ENCODE measurements around the gene APOBEC4.

DNA sequence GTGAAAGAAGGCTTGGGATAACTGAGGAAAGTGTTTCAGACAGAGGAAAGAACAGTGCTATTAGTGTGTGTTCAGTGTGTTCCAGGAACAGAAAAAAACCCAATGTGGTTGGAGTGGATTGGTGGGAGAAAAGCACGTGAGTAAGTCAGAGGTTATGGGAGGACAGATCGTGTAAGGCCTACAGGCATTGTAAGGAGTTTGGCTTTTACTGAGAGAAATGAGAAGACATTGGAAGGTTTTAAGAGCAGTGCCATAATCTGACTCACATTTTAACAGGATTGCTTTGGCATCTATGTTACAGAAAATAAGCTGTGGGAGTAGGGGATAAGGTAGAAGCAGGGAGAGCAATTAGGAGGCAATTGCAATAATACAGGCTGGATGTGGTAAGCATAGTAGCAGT, 22.4 kb downstream of the APOBEC4 start:
- TF ChIP-seq EZH2 (conservative IDR thresholded peaks at IDR 0.05; ENCODE audit: low read depth, low read length) (no peak), POLR2A (IDR thresholded peaks at IDR 0.05; ENCODE audit: insufficient read depth in 1 of 2, low read depth in 2 of 2, low read length in 2 of 2) (no peak)
- TF ChIP-seq, protein P1, sequence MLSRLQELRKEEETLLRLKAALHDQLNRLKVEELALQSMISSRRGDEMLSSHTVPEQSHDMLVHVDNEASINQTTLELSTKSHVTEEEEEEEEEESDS (CRISPR knock-in tag; IDR thresholded peaks at IDR 0.05; ENCODE audit: borderline replicate concordance) = no peak
- TF ChIP-seq, protein P2, sequence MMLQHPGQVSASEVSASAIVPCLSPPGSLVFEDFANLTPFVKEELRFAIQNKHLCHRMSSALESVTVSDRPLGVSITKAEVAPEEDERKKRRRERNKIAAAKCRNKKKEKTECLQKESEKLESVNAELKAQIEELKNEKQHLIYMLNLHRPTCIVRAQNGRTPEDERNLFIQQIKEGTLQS (CRISPR knock-in tag; IDR thresholded peaks at IDR 0.05) = no peak
